Subcutaneous adipose tissue (tissue), 4 donors: ENCODE measurements around the gene ULBP2. TPM values are rescaled to one million over a fixed set of nuclear protein-coding genes. Genes with fewer than 3 reads are reported as not detected.

Experiments used
- CTCF ChIP-seq: fragments of 450-650 bp; IDR thresholded peaks from one replicate; pipeline ENCODE4 v1.5.1; 2016; ENCODE audit warnings: low read depth, mild to moderate bottlenecking, control low read depth, antibody characterized with exemption, moderate library complexity
- total RNA-seq, 4 donors: library from RNA; depleted of rRNA; stranded (reverse); fragments of >200 nt; gene quantifications; one replicate each; pipeline ENCODE4 v1.1.0, GENCODE V29; 2016

The ULBP2 gene
- total RNA-seq, 4 donors from 2014 or later = 0.34 to 4.1 (median 0.60) TPM

- TF ChIP-seq CTCF = no peak
These were observed 54.2 kb downstream of the ULBP2 start for GRCh38 chr6:149995971-149996370.

Other genes with a start within 250 kb of the ULBP2 start
- gene LATS1, start 223.9 kb upstream of the ULBP2 start, total RNA-seq = 10 to 100 TPM; 21.4 to 39.6 (median 23.1) TPM
- 10 to 100 TPM; 13.4 to 37.7 (median 27.9) TPM for gene NUP43, start 195.5 kb upstream of the ULBP2 start, total RNA-seq
- gene PCMT1, start 192.3 kb upstream of the ULBP2 start, total RNA-seq = 100 to 1,000 TPM in 2 of 4 donors, 10 to 100 TPM in 2; 76.1 to 128 (median 101) TPM
- gene LRP11, start 77.7 kb upstream of the ULBP2 start, total RNA-seq = 10 to 100 TPM; 18.7 to 55.4 (median 33.8) TPM
- under 1 TPM in 1 of 4 donors, not detected in 3; 0.94 TPM for gene RAET1E, start 43.9 kb upstream of the ULBP2 start, total RNA-seq
- under 1 TPM in 1 of 4 donors, not detected in 3; 0.82 TPM for gene RAET1G, start 18.9 kb upstream of the ULBP2 start, total RNA-seq
- under 1 TPM in 1 of 4 donors, not detected in 3; 0.34 TPM for gene ULBP1, start 21.9 kb downstream of the ULBP2 start, total RNA-seq
- gene RAET1L, start 83.5 kb downstream of the ULBP2 start, total RNA-seq = not detected
- gene ULBP3, start 127.1 kb downstream of the ULBP2 start, total RNA-seq = 1 to 10 TPM in 3 of 4 donors, not detected in 1; 1.7 to 8.1 (median 6.4) TPM
- under 1 TPM in 1 of 4 donors, not detected in 3; 0.34 TPM for gene PPP1R14C, start 201.0 kb downstream of the ULBP2 start, total RNA-seq